Suprapubic skin (tissue), 4 donors: ENCODE data around the gene KIF16B. TPM values are rescaled to one million over a fixed set of nuclear protein-coding genes. Genes with fewer than 3 reads are reported as not detected.

Experiments used
- DNase-seq, 2 donors: peaks; one replicate each; pipeline ENCODE4 v3.0.0-alpha.2; 2019; ENCODE audit warnings: low spot score in 2 of 2
- H3K27ac ChIP-seq: fragments of 200-600 bp; sonication (generic); one replicate; pipeline ENCODE4 v1.5.1; 2019
- H3K27me3 ChIP-seq: fragments of 200-600 bp; sonication (generic); one replicate; pipeline ENCODE4 v1.5.1; 2019
- H3K36me3 ChIP-seq: fragments of 200-600 bp; sonication (generic); one replicate; pipeline ENCODE4 v1.5.1; 2019
- H3K4me1 ChIP-seq: fragments of 200-600 bp; sonication (generic); one replicate; pipeline ENCODE4 v1.5.1; 2019
- H3K4me3 ChIP-seq: fragments of 200-600 bp; sonication (generic); one replicate; pipeline ENCODE4 v1.5.1; 2019; ENCODE audit warnings: mild to moderate bottlenecking
- H3K9me3 ChIP-seq: fragments of 200-600 bp; sonication (generic); one replicate; pipeline ENCODE4 v1.5.1; 2019
- EP300 ChIP-seq: sonication (generic); formaldehyde crosslinking; IDR thresholded peaks from one replicate; pipeline ENCODE4 v1.6.1; 2017; ENCODE audit warnings: antibody characterized with exemption
- POLR2A ChIP-seq, 2 donors: fragments of 450-650 bp; IDR thresholded peaks; one replicate each; pipeline ENCODE4 v1.6.1; 2017; ENCODE audit warnings: antibody characterized with exemption in 2 of 2, mild to moderate bottlenecking in 2 of 2, moderate library complexity in 2 of 2
- POLR2AphosphoS5 ChIP-seq, 3 donors: sonication (generic); formaldehyde crosslinking; IDR thresholded peaks; one replicate each; pipeline ENCODE4 v1.6.1; 2017; ENCODE audit warnings: antibody characterized with exemption in 3 of 3
- WGBS: methylation state at CpG from one replicate; pipeline ENCODE4 v1.1.5; 2018; 5-methylcytosine and 5-hydroxymethylcytosine counted together
- total RNA-seq, 4 donors: library from RNA; depleted of rRNA; stranded (reverse); fragments of >200 nt; gene quantifications; one replicate each; pipeline ENCODE4 v1.1.0, GENCODE V29; 2016
- TF ChIP-seq, protein P1 (sequence below), 2 donors: fragments of 200-600 bp in 1 of 2; fragments of 450-650 bp in 1 of 2; sonication (generic) in 1 of 2; IDR thresholded peaks; one replicate each; pipeline ENCODE4 v1.5.1; 2016 to 2019; ENCODE audit warnings: antibody characterized with exemption in 2 of 2, mild to moderate bottlenecking in 1 of 2, moderate library complexity in 1 of 2

Gene KIF16B
- total RNA-seq, 4 donors from 2014 or later = 23.7 to 64.0 (median 38.2) TPM

GRCh38 chr20:16350465-16350864 lies 222.8 kb downstream of the KIF16B start:
- peaks cover 16% of the 10 kb centered on the region for H3K36me3 ChIP-seq
- H3K9me3 ChIP-seq = no peaks in the 10 kb centered on the region
- 81% methylated on average over 6 of the region's 11 CpGs for WGBS
- no peak overlapping the region for H3K4me3 ChIP-seq
- no peaks in the 10 kb centered on the region for H3K4me1 ChIP-seq
- H3K27ac ChIP-seq = no peak overlapping the region
- no peak for DNase-seq
- H3K27me3 ChIP-seq = no peaks in the 10 kb centered on the region
- TF ChIP-seq POLR2AphosphoS5 (IDR thresholded peaks at IDR 0.05) (no peak), EP300 (no peak)

GRCh38 chr20:16349523-16350260 lies 223.6 kb downstream of the KIF16B start:
- no peaks in the 10 kb centered on the region for H3K4me1 ChIP-seq
- no peaks in the 10 kb centered on the region for H3K9me3 ChIP-seq
- H3K36me3 ChIP-seq = peaks cover 12% of the 10 kb centered on the region
- no peaks in the 10 kb centered on the region for H3K27me3 ChIP-seq
- no peak overlapping the region for H3K4me3 ChIP-seq
- TF ChIP-seq POLR2A (IDR thresholded peaks at IDR 0.05) (no peak), POLR2AphosphoS5 (IDR thresholded peaks at IDR 0.05) (no peak), EP300 (no peak)
- TF ChIP-seq, protein P1, sequence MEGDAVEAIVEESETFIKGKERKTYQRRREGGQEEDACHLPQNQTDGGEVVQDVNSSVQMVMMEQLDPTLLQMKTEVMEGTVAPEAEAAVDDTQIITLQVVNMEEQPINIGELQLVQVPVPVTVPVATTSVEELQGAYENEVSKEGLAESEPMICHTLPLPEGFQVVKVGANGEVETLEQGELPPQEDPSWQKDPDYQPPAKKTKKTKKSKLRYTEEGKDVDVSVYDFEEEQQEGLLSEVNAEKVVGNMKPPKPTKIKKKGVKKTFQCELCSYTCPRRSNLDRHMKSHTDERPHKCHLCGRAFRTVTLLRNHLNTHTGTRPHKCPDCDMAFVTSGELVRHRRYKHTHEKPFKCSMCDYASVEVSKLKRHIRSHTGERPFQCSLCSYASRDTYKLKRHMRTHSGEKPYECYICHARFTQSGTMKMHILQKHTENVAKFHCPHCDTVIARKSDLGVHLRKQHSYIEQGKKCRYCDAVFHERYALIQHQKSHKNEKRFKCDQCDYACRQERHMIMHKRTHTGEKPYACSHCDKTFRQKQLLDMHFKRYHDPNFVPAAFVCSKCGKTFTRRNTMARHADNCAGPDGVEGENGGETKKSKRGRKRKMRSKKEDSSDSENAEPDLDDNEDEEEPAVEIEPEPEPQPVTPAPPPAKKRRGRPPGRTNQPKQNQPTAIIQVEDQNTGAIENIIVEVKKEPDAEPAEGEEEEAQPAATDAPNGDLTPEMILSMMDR (IDR thresholded peaks at IDR 0.05) = no peak
- DNase-seq = no peak
- WGBS = 60% methylated on average over 6 of the region's 6 CpGs
- no peak overlapping the region for H3K27ac ChIP-seq

DNA sequence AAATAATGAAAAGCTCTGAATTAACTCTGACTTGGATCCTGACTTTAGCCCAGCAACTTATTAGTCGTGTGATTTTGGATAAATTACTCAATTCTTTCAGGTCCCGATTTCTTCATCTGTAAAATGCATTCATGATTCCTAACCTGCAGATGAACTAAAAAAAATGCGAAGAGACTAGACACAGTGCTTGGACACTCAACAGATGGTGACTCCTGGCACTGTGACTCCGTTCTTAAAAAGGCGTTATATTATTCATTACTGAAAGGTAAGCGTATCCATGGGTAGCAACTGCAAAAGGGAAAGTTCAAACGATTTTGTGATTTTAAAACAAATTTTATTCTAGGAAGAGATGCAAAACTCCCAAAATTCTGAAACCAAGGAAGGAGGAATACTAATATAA lies 226.3 kb downstream of the KIF16B start:
- TF ChIP-seq POLR2A (IDR thresholded peaks at IDR 0.05) (no peak), EP300 (no peak), POLR2AphosphoS5 (IDR thresholded peaks at IDR 0.05) (no peak)
- TF ChIP-seq, protein P1 (IDR thresholded peaks at IDR 0.05) = no peak
- WGBS = 81% methylated on average over 7 of the region's 7 CpGs
- Histone ChIP-seq H3K36me3 (peaks cover 12% of the 10 kb centered on the region), H3K9me3 (no peaks in the 10 kb centered on the region), H3K4me3 (no peak overlapping the region), H3K4me1 (no peaks in the 10 kb centered on the region), H3K27me3 (no peaks in the 10 kb centered on the region), H3K27ac (no peak overlapping the region)
- no peak for DNase-seq

- WGBS = 100% methylated on average over 1 of the region's 1 CpG
Observed at GRCh38 chr20:16337707-16338106, 235.5 kb downstream of the KIF16B start.

DNA sequence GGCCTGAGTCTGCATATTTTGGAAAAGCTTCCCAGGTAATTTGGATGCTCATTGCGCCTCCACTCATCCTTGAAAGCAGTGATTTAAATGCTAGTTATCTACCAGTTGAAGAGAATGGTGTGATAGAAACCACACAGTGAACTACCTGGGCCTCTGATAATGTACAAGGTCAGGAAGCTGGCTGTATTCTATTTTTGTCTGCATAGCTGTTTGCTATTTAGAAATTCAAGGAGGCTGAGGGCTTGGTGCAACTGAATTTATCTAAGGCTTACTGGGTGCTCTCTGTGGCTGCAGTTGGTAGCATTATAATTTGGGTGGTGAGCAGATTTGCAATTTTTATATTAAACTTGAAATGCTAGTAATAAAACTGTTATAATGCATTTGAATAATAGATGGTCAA lies 245.6 kb downstream of the KIF16B start:
- DNase-seq = no peak

More at GRCh38 chr20:16337707-16338106, 235.5 kb downstream of the KIF16B start:
- H3K4me3 ChIP-seq = no peak overlapping the region
- no peaks in the 10 kb centered on the region for H3K27me3 ChIP-seq
- DNase-seq = no peak
- H3K27ac ChIP-seq = no peak overlapping the region
- H3K36me3 ChIP-seq = peaks cover 38% of the 10 kb centered on the region
- no peaks in the 10 kb centered on the region for H3K4me1 ChIP-seq
- no peaks in the 10 kb centered on the region for H3K9me3 ChIP-seq
- TF ChIP-seq EP300 (no peak), POLR2A (IDR thresholded peaks at IDR 0.05) (no peak), POLR2AphosphoS5 (IDR thresholded peaks at IDR 0.05) (no peak)
- TF ChIP-seq, protein P1 (IDR thresholded peaks at IDR 0.05) = no peak

More for the DNA sequence above, 245.6 kb downstream of the KIF16B start:
- Histone ChIP-seq H3K36me3 (peaks cover 8% of the 10 kb centered on the region), H3K27me3 (no peaks in the 10 kb centered on the region), H3K4me3 (no peak overlapping the region), H3K4me1 (no peaks in the 10 kb centered on the region), H3K27ac (no peak overlapping the region), H3K9me3 (peaks cover 11% of the 10 kb centered on the region)
- WGBS = 94% methylated on average over 1 of the region's 1 CpG
- no peak for TF ChIP-seq POLR2A (IDR thresholded peaks at IDR 0.05)
- TF ChIP-seq POLR2AphosphoS5 (IDR thresholded peaks at IDR 0.05) = no peak
- TF ChIP-seq EP300 = no peak
- TF ChIP-seq, protein P1 (IDR thresholded peaks at IDR 0.05) = no peak
